Measurements from ENCODE around the gene AGAP3. TPM values are rescaled to one million over a fixed set of nuclear protein-coding genes. Genes with fewer than 3 reads are reported as not detected.

The AGAP3 gene
- total RNA-seq, 1 experiment from 2014 or later, result 115 TPM

- no TSS peak for BruUV-seq (replicated peaks)
- Histone ChIP-seq H3K9me3 (ENCODE audit: low read depth, low read length, poor library complexity, severe bottlenecking) (no peaks in the 10 kb centered on the region), H3K27ac (ENCODE audit: low read depth, low read length, poor library complexity, severe bottlenecking) (peak overlapping the region; percentile 95), H3K4me1 (ENCODE audit: insufficient read depth, low read length, poor library complexity, severe bottlenecking) (peaks cover 37% of the 10 kb centered on the region), H3K27me3 (replicated peaks; ENCODE audit: insufficient read depth, low read depth, low read length, poor library complexity) (no peaks in the 10 kb centered on the region), H3K36me3 (ENCODE audit: insufficient read depth, low read length, poor library complexity, severe bottlenecking) (peaks cover 30% of the 10 kb centered on the region), H3K4me3 (ENCODE audit: low read depth, low read length, poor library complexity, severe bottlenecking) (peak overlapping the region; percentile 99)
- DNase-seq (ENCODE audit: low spot score), result no peak
- intact Hi-C loops (cut with micrococcal nuclease; ENCODE audit: unreplicated experiment), result no loop called here
- ChIA-PET CTCF (interaction anchor here (0.6 kb wide), 1 partner anchor 70 kb away, joined by 4 read pairs; no protein-coding TSS in a partner anchor), POLR2A (ENCODE audit: low non-redundant PET) (no interaction called here)
- TF ChIP-seq EZH2 (IDR thresholded peaks at IDR 0.05; ENCODE audit: borderline replicate concordance, low read depth, low read length, poor library complexity, severe bottlenecking), result no peak
- no peak for TF ChIP-seq CTCF (conservative IDR thresholded peaks at IDR 0.05; ENCODE audit: low read depth, low read length)
Observed at GRCh38 chr7:151079199-151079910, 6.9 kb upstream of the AGAP3 start.

- BruUV-seq (replicated peaks), result TSS peak; percentile 60
- peak overlapping the region; percentile 99 for H3K4me3 ChIP-seq (ENCODE audit: low read depth, low read length, poor library complexity, severe bottlenecking)
Observed at GRCh38 chr7:151080067-151080521, 6.2 kb upstream of the AGAP3 start.

GRCh38 chr7:151080522-151081169, 5.6 kb upstream of the AGAP3 start, which contains the start of gene FASTK:
Gene FASTK, minus strand, starts transcription at chr7:151080809. Its CDS starts 43 bp downstream, at chr7:151080766.
- peak within 1 kb of the TSS; percentile 95 for H3K27ac ChIP-seq (ENCODE audit: low read depth, low read length, poor library complexity, severe bottlenecking)
- BruUV-seq (replicated peaks), result no TSS peak
- peaks cover 17% of the 10 kb centered on the region for H3K36me3 ChIP-seq (ENCODE audit: insufficient read depth, low read length, poor library complexity, severe bottlenecking)
- CTCF ChIA-PET, result no interaction called here
- H3K4me1 ChIP-seq (ENCODE audit: insufficient read depth, low read length, poor library complexity, severe bottlenecking), result peaks cover 41% of the 10 kb centered on the region
- no peaks in the 10 kb centered on the region for H3K27me3 ChIP-seq (replicated peaks; ENCODE audit: insufficient read depth, low read depth, low read length, poor library complexity)
- POLR2A ChIA-PET (ENCODE audit: low non-redundant PET), result interaction anchor here (0.7 kb wide), 1 partner anchor 271 kb away, joined by 3 read pairs; no protein-coding TSS in a partner anchor
- TF ChIP-seq CTCF (conservative IDR thresholded peaks at IDR 0.05; ENCODE audit: low read depth, low read length) (no peak), EZH2 (IDR thresholded peaks at IDR 0.05; ENCODE audit: borderline replicate concordance, low read depth, low read length, poor library complexity, severe bottlenecking) (no peak)
- intact Hi-C loops (cut with micrococcal nuclease; ENCODE audit: unreplicated experiment), result no loop called here
- DNase-seq (ENCODE audit: low spot score), result peak; percentile 96
- no peaks in the 10 kb centered on the region for H3K9me3 ChIP-seq (ENCODE audit: low read depth, low read length, poor library complexity, severe bottlenecking)
- peak within 1 kb of the TSS; percentile 99 for H3K4me3 ChIP-seq (ENCODE audit: low read depth, low read length, poor library complexity, severe bottlenecking)

More at GRCh38 chr7:151080067-151080521, 6.2 kb upstream of the AGAP3 start:
- peaks cover 23% of the 10 kb centered on the region for H3K36me3 ChIP-seq (ENCODE audit: insufficient read depth, low read length, poor library complexity, severe bottlenecking)
- ChIA-PET CTCF (interaction anchor here (0.6 kb wide), 1 partner anchor 70 kb away, joined by 4 read pairs; no protein-coding TSS in a partner anchor), POLR2A (ENCODE audit: low non-redundant PET) (interaction anchor here (0.7 kb wide), 1 partner anchor 271 kb away, joined by 3 read pairs; no protein-coding TSS in a partner anchor)
- no peaks in the 10 kb centered on the region for H3K27me3 ChIP-seq (replicated peaks; ENCODE audit: insufficient read depth, low read depth, low read length, poor library complexity)
- H3K9me3 ChIP-seq (ENCODE audit: low read depth, low read length, poor library complexity, severe bottlenecking), result no peaks in the 10 kb centered on the region
- peaks cover 37% of the 10 kb centered on the region for H3K4me1 ChIP-seq (ENCODE audit: insufficient read depth, low read length, poor library complexity, severe bottlenecking)
- peak overlapping the region; percentile 95 for H3K27ac ChIP-seq (ENCODE audit: low read depth, low read length, poor library complexity, severe bottlenecking)
- no peak for DNase-seq (ENCODE audit: low spot score)
- TF ChIP-seq EZH2 (IDR thresholded peaks at IDR 0.05; ENCODE audit: borderline replicate concordance, low read depth, low read length, poor library complexity, severe bottlenecking), result no peak
- TF ChIP-seq CTCF (conservative IDR thresholded peaks at IDR 0.05; ENCODE audit: low read depth, low read length), result no peak
- intact Hi-C loops (cut with micrococcal nuclease; ENCODE audit: unreplicated experiment), result no loop called here
